ENCODE measurements around the gene ZNF296. TPM values are rescaled to one million over a fixed set of nuclear protein-coding genes. Genes with fewer than 3 reads are reported as not detected.
A peak's percentile ranks its signal among the peaks of the same experiment; 100 is the strongest.

Gene ZNF296
- total RNA-seq, 1 donor from 2014 or later: not detected

- Histone ChIP-seq H3K4me3 (ENCODE audit: low read length in 3 of 3) (no peak overlapping the region), H3K4me1 (ENCODE audit: control insufficient read depth in 3 of 3, insufficient read depth in 3 of 3, low read length in 3 of 3) (peaks cover 35 to 61% (median 40%) of the 10 kb centered on the region in 3 donors), H3K27me3 (ENCODE audit: control insufficient read depth in 3 of 3, insufficient read depth in 3 of 3, low read length in 3 of 3) (no peaks in the 10 kb centered on the region), H3K27ac (ENCODE audit: low read depth, low read length) (no peak overlapping the region), H3K9ac (ENCODE audit: low read depth in 1 of 3, low read length in 3 of 3) (peak overlapping the region in 2 of 3 donors; percentile 12 to 40), H3K36me3 (ENCODE audit: control insufficient read depth in 3 of 3, insufficient read depth in 3 of 3, low read length in 3 of 3) (peaks cover 0 to 2% (median 0%) of the 10 kb centered on the region in 3 donors), H3K9me3 (ENCODE audit: control insufficient read depth in 3 of 3, low read length in 3 of 3) (no peaks in the 10 kb centered on the region)
Measured at GRCh38 chr19:45104658-45105349, 28.5 kb upstream of the ZNF296 start.

- Histone ChIP-seq H3K27me3 (ENCODE audit: control insufficient read depth in 3 of 3, insufficient read depth in 3 of 3, low read length in 3 of 3) (no peaks in the 10 kb centered on the region), H3K4me1 (ENCODE audit: control insufficient read depth in 3 of 3, insufficient read depth in 3 of 3, low read length in 3 of 3) (peaks cover 46 to 72% (median 51%) of the 10 kb centered on the region in 3 donors), H3K9me3 (ENCODE audit: control insufficient read depth in 3 of 3, low read length in 3 of 3) (no peaks in the 10 kb centered on the region), H3K36me3 (ENCODE audit: control insufficient read depth in 3 of 3, insufficient read depth in 3 of 3, low read length in 3 of 3) (peaks cover 0 to 1% (median 0%) of the 10 kb centered on the region in 3 donors), H3K9ac (ENCODE audit: low read depth in 1 of 3, low read length in 3 of 3) (peak overlapping the region in 1 of 3 donors; percentile 25), H3K4me3 (ENCODE audit: low read length in 3 of 3) (peak overlapping the region in 1 of 3 donors; percentile 22), H3K27ac (ENCODE audit: low read depth, low read length) (no peak overlapping the region)
Measured at GRCh38 chr19:45103508-45104319, 27.4 kb upstream of the ZNF296 start.

- H3K4me3 ChIP-seq (ENCODE audit: low read length in 3 of 3): peak overlapping the region in 1 of 3 donors; percentile 22
- H3K27me3 ChIP-seq (ENCODE audit: control insufficient read depth in 3 of 3, insufficient read depth in 3 of 3, low read length in 3 of 3): no peaks in the 10 kb centered on the region
- H3K9me3 ChIP-seq (ENCODE audit: control insufficient read depth in 3 of 3, low read length in 3 of 3): no peaks in the 10 kb centered on the region
- no peaks in the 10 kb centered on the region for H3K36me3 ChIP-seq (ENCODE audit: control insufficient read depth in 3 of 3, insufficient read depth in 3 of 3, low read length in 3 of 3)
- peaks cover 52 to 78% (median 57%) of the 10 kb centered on the region in 3 donors for H3K4me1 ChIP-seq (ENCODE audit: control insufficient read depth in 3 of 3, insufficient read depth in 3 of 3, low read length in 3 of 3)
- H3K9ac ChIP-seq (ENCODE audit: low read depth in 1 of 3, low read length in 3 of 3): no peak overlapping the region
- H3K27ac ChIP-seq (ENCODE audit: low read depth, low read length): no peak overlapping the region
Measured at GRCh38 chr19:45103156-45103507, 26.9 kb upstream of the ZNF296 start.

- Histone ChIP-seq H3K4me3 (ENCODE audit: low read length in 3 of 3) (no peak overlapping the region), H3K27me3 (ENCODE audit: control insufficient read depth in 3 of 3, insufficient read depth in 3 of 3, low read length in 3 of 3) (no peaks in the 10 kb centered on the region), H3K27ac (ENCODE audit: low read depth, low read length) (no peak overlapping the region), H3K4me1 (ENCODE audit: control insufficient read depth in 3 of 3, insufficient read depth in 3 of 3, low read length in 3 of 3) (peaks cover 58 to 84% (median 64%) of the 10 kb centered on the region in 3 donors), H3K9ac (ENCODE audit: low read depth in 1 of 3, low read length in 3 of 3) (peak overlapping the region in 1 of 3 donors; percentile 33), H3K9me3 (ENCODE audit: control insufficient read depth in 3 of 3, low read length in 3 of 3) (no peaks in the 10 kb centered on the region), H3K36me3 (ENCODE audit: control insufficient read depth in 3 of 3, insufficient read depth in 3 of 3, low read length in 3 of 3) (no peaks in the 10 kb centered on the region)
Measured at GRCh38 chr19:45102481-45102880, 26.2 kb upstream of the ZNF296 start.

- Histone ChIP-seq H3K4me1 (ENCODE audit: control insufficient read depth in 3 of 3, insufficient read depth in 3 of 3, low read length in 3 of 3) (peaks cover 65 to 91% (median 70%) of the 10 kb centered on the region in 3 donors), H3K27me3 (ENCODE audit: control insufficient read depth in 3 of 3, insufficient read depth in 3 of 3, low read length in 3 of 3) (no peaks in the 10 kb centered on the region), H3K4me3 (ENCODE audit: low read length in 3 of 3) (no peak overlapping the region), H3K9ac (ENCODE audit: low read depth in 1 of 3, low read length in 3 of 3) (peak overlapping the region in 1 of 3 donors; percentile 83), H3K27ac (ENCODE audit: low read depth, low read length) (no peak overlapping the region), H3K9me3 (ENCODE audit: control insufficient read depth in 3 of 3, low read length in 3 of 3) (no peaks in the 10 kb centered on the region), H3K36me3 (ENCODE audit: control insufficient read depth in 3 of 3, insufficient read depth in 3 of 3, low read length in 3 of 3) (no peaks in the 10 kb centered on the region)
Measured at GRCh38 chr19:45101806-45102205, 25.5 kb upstream of the ZNF296 start.

- peak overlapping the region; percentile 83 for H3K27ac ChIP-seq (ENCODE audit: low read depth, low read length)
- H3K27me3 ChIP-seq (ENCODE audit: control insufficient read depth in 3 of 3, insufficient read depth in 3 of 3, low read length in 3 of 3): no peaks in the 10 kb centered on the region
- peaks cover 74 to 99% (median 80%) of the 10 kb centered on the region in 3 donors for H3K4me1 ChIP-seq (ENCODE audit: control insufficient read depth in 3 of 3, insufficient read depth in 3 of 3, low read length in 3 of 3)
- no peaks in the 10 kb centered on the region for H3K9me3 ChIP-seq (ENCODE audit: control insufficient read depth in 3 of 3, low read length in 3 of 3)
- peak overlapping the region; percentile 13 to 83 (median 23) for H3K9ac ChIP-seq (ENCODE audit: low read depth in 1 of 3, low read length in 3 of 3)
- no peaks in the 10 kb centered on the region for H3K36me3 ChIP-seq (ENCODE audit: control insufficient read depth in 3 of 3, insufficient read depth in 3 of 3, low read length in 3 of 3)
- no peak overlapping the region for H3K4me3 ChIP-seq (ENCODE audit: low read length in 3 of 3)
Measured at GRCh38 chr19:45100846-45101252, 24.6 kb upstream of the ZNF296 start.

GRCh38 chr19:45100201-45100600 is 23.9 kb upstream of the ZNF296 start:
- peaks cover 80 to 98% (median 84%) of the 10 kb centered on the region in 3 donors for H3K4me1 ChIP-seq (ENCODE audit: control insufficient read depth in 3 of 3, insufficient read depth in 3 of 3, low read length in 3 of 3)
- peak overlapping the region; percentile 83 for H3K27ac ChIP-seq (ENCODE audit: low read depth, low read length)
- peak overlapping the region in 1 of 3 donors; percentile 35 for H3K4me3 ChIP-seq (ENCODE audit: low read length in 3 of 3)
- H3K36me3 ChIP-seq (ENCODE audit: control insufficient read depth in 3 of 3, insufficient read depth in 3 of 3, low read length in 3 of 3): no peaks in the 10 kb centered on the region
- H3K9me3 ChIP-seq (ENCODE audit: control insufficient read depth in 3 of 3, low read length in 3 of 3): no peaks in the 10 kb centered on the region
- H3K9ac ChIP-seq (ENCODE audit: low read depth in 1 of 3, low read length in 3 of 3): peak overlapping the region in 2 of 3 donors; percentile 23 to 83
- no peaks in the 10 kb centered on the region for H3K27me3 ChIP-seq (ENCODE audit: control insufficient read depth in 3 of 3, insufficient read depth in 3 of 3, low read length in 3 of 3)

- H3K4me3 ChIP-seq (ENCODE audit: low read length in 3 of 3): peak overlapping the region; percentile 31 to 65 (median 64)
- no peaks in the 10 kb centered on the region for H3K27me3 ChIP-seq (ENCODE audit: control insufficient read depth in 3 of 3, insufficient read depth in 3 of 3, low read length in 3 of 3)
- H3K9ac ChIP-seq (ENCODE audit: low read depth in 1 of 3, low read length in 3 of 3): peak overlapping the region; percentile 25 to 83 (median 58)
- H3K4me1 ChIP-seq (ENCODE audit: control insufficient read depth in 3 of 3, insufficient read depth in 3 of 3, low read length in 3 of 3): peaks cover 82 to 98% (median 86%) of the 10 kb centered on the region in 3 donors
- no peaks in the 10 kb centered on the region for H3K9me3 ChIP-seq (ENCODE audit: control insufficient read depth in 3 of 3, low read length in 3 of 3)
- peak overlapping the region; percentile 83 for H3K27ac ChIP-seq (ENCODE audit: low read depth, low read length)
- no peaks in the 10 kb centered on the region for H3K36me3 ChIP-seq (ENCODE audit: control insufficient read depth in 3 of 3, insufficient read depth in 3 of 3, low read length in 3 of 3)
Measured at GRCh38 chr19:45099467-45100191, 23.4 kb upstream of the ZNF296 start.

GRCh38 chr19:45098521-45099466 is 22.5 kb upstream of the ZNF296 start:
- peak overlapping the region; percentile 83 for H3K27ac ChIP-seq (ENCODE audit: low read depth, low read length)
- peaks cover 88 to 99% (median 91%) of the 10 kb centered on the region in 3 donors for H3K4me1 ChIP-seq (ENCODE audit: control insufficient read depth in 3 of 3, insufficient read depth in 3 of 3, low read length in 3 of 3)
- H3K36me3 ChIP-seq (ENCODE audit: control insufficient read depth in 3 of 3, insufficient read depth in 3 of 3, low read length in 3 of 3): no peaks in the 10 kb centered on the region
- peak overlapping the region; percentile 38 to 65 (median 64) for H3K4me3 ChIP-seq (ENCODE audit: low read length in 3 of 3)
- no peaks in the 10 kb centered on the region for H3K27me3 ChIP-seq (ENCODE audit: control insufficient read depth in 3 of 3, insufficient read depth in 3 of 3, low read length in 3 of 3)
- peak overlapping the region; percentile 36 to 83 (median 58) for H3K9ac ChIP-seq (ENCODE audit: low read depth in 1 of 3, low read length in 3 of 3)
- H3K9me3 ChIP-seq (ENCODE audit: control insufficient read depth in 3 of 3, low read length in 3 of 3): no peaks in the 10 kb centered on the region
